Activated T-helper 17 cell treated with anti-CD3 and anti-CD28 coated beads, Interleukin-2, amount 50 U/mL, for 72 hours (primary cell): ENCODE results near the gene SETD7. TPM values are rescaled to one million over a fixed set of nuclear protein-coding genes. Genes with fewer than 3 reads are reported as not detected.

Experiments
- total RNA-seq, 2 donors: library from RNA; stranded (reverse); gene quantifications; one replicate each; pipeline ENCODE4 v1.2.3, GENCODE V29; 2022

Gene SETD7
- total RNA-seq, 2 donors from 2014 or later = 18.0 to 22.7 TPM

Other genes starting within 250 kb of the SETD7 start
- 1 to 10 TPM; 8.5 to 9.6 TPM for gene RAB33B, start 102.1 kb downstream of the SETD7 start, total RNA-seq
- gene MGST2, start 109.6 kb upstream of the SETD7 start, total RNA-seq = 10 to 100 TPM; 29.2 to 32.0 TPM